ENCODE measurements around the gene IHH.

IHH gene

GRCh38 chr2:219056896-219057708 is 3.6 kb downstream of the IHH start:
- H3K4me1 ChIP-seq (ENCODE audit: control insufficient read depth, insufficient read depth, low read length, poor library complexity, severe bottlenecking) = peaks cover 12% of the 10 kb centered on the region
- H3K4me3 ChIP-seq (ENCODE audit: extremely low read depth, insufficient read depth, low read length, poor library complexity, severe bottlenecking) = no peak overlapping the region
- no peak overlapping the region for H3K27ac ChIP-seq (ENCODE audit: low read depth, low read length, severe bottlenecking)
- H3K9me3 ChIP-seq (ENCODE audit: control insufficient read depth, low read length) = no peaks in the 10 kb centered on the region
- 11 to 14% methylated on average over 33 to 39 of the region's 40 CpGs for WGBS, 2 experiments (ENCODE audit: insufficient coverage in 2 of 2)
- no peaks in the 10 kb centered on the region for H3K36me3 ChIP-seq (ENCODE audit: control insufficient read depth, insufficient read depth, low read length)

- peaks cover 12% of the 10 kb centered on the region for H3K4me1 ChIP-seq (ENCODE audit: control insufficient read depth, insufficient read depth, low read length, poor library complexity, severe bottlenecking)
- H3K36me3 ChIP-seq (ENCODE audit: control insufficient read depth, insufficient read depth, low read length) = no peaks in the 10 kb centered on the region
- H3K27ac ChIP-seq (ENCODE audit: low read depth, low read length, severe bottlenecking) = no peak overlapping the region
- no peaks in the 10 kb centered on the region for H3K9me3 ChIP-seq (ENCODE audit: control insufficient read depth, low read length)
- no peak overlapping the region for H3K4me3 ChIP-seq (ENCODE audit: extremely low read depth, insufficient read depth, low read length, poor library complexity, severe bottlenecking)
- 83 to 86% methylated on average over 8 of the region's 9 CpGs for WGBS, 2 experiments (ENCODE audit: insufficient coverage in 2 of 2)
Observed at GRCh38 chr2:219056176-219056895, 4.4 kb downstream of the IHH start.

- H3K27ac ChIP-seq (ENCODE audit: low read depth, low read length, severe bottlenecking) = no peak overlapping the region
- H3K4me3 ChIP-seq (ENCODE audit: extremely low read depth, insufficient read depth, low read length, poor library complexity, severe bottlenecking) = no peak overlapping the region
- no peaks in the 10 kb centered on the region for H3K9me3 ChIP-seq (ENCODE audit: control insufficient read depth, low read length)
- WGBS, 2 experiments (ENCODE audit: insufficient coverage in 2 of 2) = 90 to 91% methylated on average over 36 to 41 of the region's 43 CpGs
- H3K36me3 ChIP-seq (ENCODE audit: control insufficient read depth, insufficient read depth, low read length) = no peaks in the 10 kb centered on the region
- H3K4me1 ChIP-seq (ENCODE audit: control insufficient read depth, insufficient read depth, low read length, poor library complexity, severe bottlenecking) = peaks cover 10% of the 10 kb centered on the region
Observed at GRCh38 chr2:219054956-219055903, 5.5 kb downstream of the IHH start.

GRCh38 chr2:219049282-219049681 is 11.4 kb downstream of the IHH start:
- Histone ChIP-seq H3K4me3 (ENCODE audit: extremely low read depth, insufficient read depth, low read length, poor library complexity, severe bottlenecking) (no peak overlapping the region), H3K27ac (ENCODE audit: low read depth, low read length, severe bottlenecking) (no peak overlapping the region), H3K36me3 (ENCODE audit: control insufficient read depth, insufficient read depth, low read length) (no peaks in the 10 kb centered on the region), H3K4me1 (ENCODE audit: control insufficient read depth, insufficient read depth, low read length, poor library complexity, severe bottlenecking) (no peaks in the 10 kb centered on the region), H3K9me3 (ENCODE audit: control insufficient read depth, low read length) (no peaks in the 10 kb centered on the region)
- 80 to 83% methylated on average over 4 of the region's 6 CpGs for WGBS, 2 experiments (ENCODE audit: insufficient coverage in 2 of 2)

GRCh38 chr2:219045937-219046550 is 14.7 kb downstream of the IHH start:
- Histone ChIP-seq H3K27ac (ENCODE audit: low read depth, low read length, severe bottlenecking) (no peak overlapping the region), H3K36me3 (ENCODE audit: control insufficient read depth, insufficient read depth, low read length) (no peaks in the 10 kb centered on the region), H3K9me3 (ENCODE audit: control insufficient read depth, low read length) (no peaks in the 10 kb centered on the region), H3K4me1 (ENCODE audit: control insufficient read depth, insufficient read depth, low read length, poor library complexity, severe bottlenecking) (no peaks in the 10 kb centered on the region), H3K4me3 (ENCODE audit: extremely low read depth, insufficient read depth, low read length, poor library complexity, severe bottlenecking) (no peak overlapping the region)
- WGBS, 2 experiments (ENCODE audit: insufficient coverage in 2 of 2) = 2 to 4% methylated on average over 3 to 5 of the region's 6 CpGs

GRCh38 chr2:219042750-219043149 is 18.0 kb downstream of the IHH start:
- no peaks in the 10 kb centered on the region for H3K9me3 ChIP-seq (ENCODE audit: control insufficient read depth, low read length)
- 73 to 75% methylated on average over 2 of the region's 2 CpGs for WGBS, 2 experiments (ENCODE audit: insufficient coverage in 2 of 2)
- H3K27ac ChIP-seq (ENCODE audit: low read depth, low read length, severe bottlenecking) = no peak overlapping the region
- H3K36me3 ChIP-seq (ENCODE audit: control insufficient read depth, insufficient read depth, low read length) = no peaks in the 10 kb centered on the region
- H3K4me1 ChIP-seq (ENCODE audit: control insufficient read depth, insufficient read depth, low read length, poor library complexity, severe bottlenecking) = no peaks in the 10 kb centered on the region
- H3K4me3 ChIP-seq (ENCODE audit: extremely low read depth, insufficient read depth, low read length, poor library complexity, severe bottlenecking) = no peak overlapping the region

- 78% methylated on average over 3 of the region's 4 CpGs for WGBS, 2 experiments (ENCODE audit: insufficient coverage in 2 of 2)
- H3K9me3 ChIP-seq (ENCODE audit: control insufficient read depth, low read length) = no peaks in the 10 kb centered on the region
- no peak overlapping the region for H3K27ac ChIP-seq (ENCODE audit: low read depth, low read length, severe bottlenecking)
- no peak overlapping the region for H3K4me3 ChIP-seq (ENCODE audit: extremely low read depth, insufficient read depth, low read length, poor library complexity, severe bottlenecking)
- no peaks in the 10 kb centered on the region for H3K4me1 ChIP-seq (ENCODE audit: control insufficient read depth, insufficient read depth, low read length, poor library complexity, severe bottlenecking)
- no peaks in the 10 kb centered on the region for H3K36me3 ChIP-seq (ENCODE audit: control insufficient read depth, insufficient read depth, low read length)
Observed at GRCh38 chr2:219042157-219042556, 18.6 kb downstream of the IHH start.

- 0 to 1% methylated on average over 11 to 18 of the region's 21 CpGs for WGBS, 2 experiments (ENCODE audit: insufficient coverage in 2 of 2)
- H3K36me3 ChIP-seq (ENCODE audit: control insufficient read depth, insufficient read depth, low read length) = no peaks in the 10 kb centered on the region
Observed at GRCh38 chr2:219041252-219041651, 19.5 kb downstream of the IHH start, which contains the start of gene CFAP65. Gene CFAP65, minus strand, starts transcription at chr2:219041516. Its CDS starts 2,468 bp downstream, at chr2:219039048.

GRCh38 chr2:219038600-219038999 is 22.1 kb downstream of the IHH start:
- H3K27ac ChIP-seq (ENCODE audit: low read depth, low read length, severe bottlenecking) = no peak overlapping the region
- H3K4me1 ChIP-seq (ENCODE audit: control insufficient read depth, insufficient read depth, low read length, poor library complexity, severe bottlenecking) = no peaks in the 10 kb centered on the region
- no peaks in the 10 kb centered on the region for H3K9me3 ChIP-seq (ENCODE audit: control insufficient read depth, low read length)
- no peaks in the 10 kb centered on the region for H3K36me3 ChIP-seq (ENCODE audit: control insufficient read depth, insufficient read depth, low read length)
- no peak overlapping the region for H3K4me3 ChIP-seq (ENCODE audit: extremely low read depth, insufficient read depth, low read length, poor library complexity, severe bottlenecking)
- 0 to 10% methylated on average over 1 of the region's 1 CpG for WGBS, 2 experiments (ENCODE audit: insufficient coverage in 2 of 2)

More at GRCh38 chr2:219041252-219041651, 19.5 kb downstream of the IHH start, which contains the start of gene CFAP65:
- no peaks in the 10 kb centered on the region for H3K9me3 ChIP-seq (ENCODE audit: control insufficient read depth, low read length)
- H3K27ac ChIP-seq (ENCODE audit: low read depth, low read length, severe bottlenecking) = no peak within 1 kb of the TSS
- peak within 1 kb of the TSS; percentile 31 for H3K4me3 ChIP-seq (ENCODE audit: extremely low read depth, insufficient read depth, low read length, poor library complexity, severe bottlenecking)
- H3K4me1 ChIP-seq (ENCODE audit: control insufficient read depth, insufficient read depth, low read length, poor library complexity, severe bottlenecking) = no peaks in the 10 kb centered on the region
